ENCODE results near the gene USP51.

The USP51 gene

DNA sequence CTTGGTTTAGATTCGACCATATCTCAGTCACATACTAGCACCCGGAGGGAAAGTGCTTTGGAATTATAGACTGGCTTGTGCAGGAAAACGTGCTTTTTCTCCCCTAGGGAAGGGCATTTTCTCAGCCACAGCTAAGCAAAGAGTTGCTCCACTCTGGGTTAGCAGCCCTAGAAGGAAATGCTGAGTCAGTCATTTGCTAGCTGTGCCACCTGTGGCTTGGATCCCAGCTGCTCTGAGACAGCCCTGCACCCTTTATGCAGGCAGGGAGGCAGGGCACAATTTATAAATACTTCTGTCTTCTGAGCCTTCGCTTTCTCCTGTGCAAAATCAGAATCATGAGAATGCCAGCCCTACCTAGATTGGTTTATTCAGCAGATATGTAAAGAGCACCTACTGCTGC is 1.3 kb upstream of the USP51 start:
- no peak for DNase-seq (ENCODE audit: low read depth)
- H3K4me3 ChIP-seq (ENCODE audit: control insufficient read depth, low read depth, low read length), result no peak overlapping the region
- TF ChIP-seq, protein P1, sequence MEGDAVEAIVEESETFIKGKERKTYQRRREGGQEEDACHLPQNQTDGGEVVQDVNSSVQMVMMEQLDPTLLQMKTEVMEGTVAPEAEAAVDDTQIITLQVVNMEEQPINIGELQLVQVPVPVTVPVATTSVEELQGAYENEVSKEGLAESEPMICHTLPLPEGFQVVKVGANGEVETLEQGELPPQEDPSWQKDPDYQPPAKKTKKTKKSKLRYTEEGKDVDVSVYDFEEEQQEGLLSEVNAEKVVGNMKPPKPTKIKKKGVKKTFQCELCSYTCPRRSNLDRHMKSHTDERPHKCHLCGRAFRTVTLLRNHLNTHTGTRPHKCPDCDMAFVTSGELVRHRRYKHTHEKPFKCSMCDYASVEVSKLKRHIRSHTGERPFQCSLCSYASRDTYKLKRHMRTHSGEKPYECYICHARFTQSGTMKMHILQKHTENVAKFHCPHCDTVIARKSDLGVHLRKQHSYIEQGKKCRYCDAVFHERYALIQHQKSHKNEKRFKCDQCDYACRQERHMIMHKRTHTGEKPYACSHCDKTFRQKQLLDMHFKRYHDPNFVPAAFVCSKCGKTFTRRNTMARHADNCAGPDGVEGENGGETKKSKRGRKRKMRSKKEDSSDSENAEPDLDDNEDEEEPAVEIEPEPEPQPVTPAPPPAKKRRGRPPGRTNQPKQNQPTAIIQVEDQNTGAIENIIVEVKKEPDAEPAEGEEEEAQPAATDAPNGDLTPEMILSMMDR (conservative IDR thresholded peaks at IDR 0.05; ENCODE audit: control insufficient read depth, insufficient read depth, low read depth, low read length), result no peak

DNA sequence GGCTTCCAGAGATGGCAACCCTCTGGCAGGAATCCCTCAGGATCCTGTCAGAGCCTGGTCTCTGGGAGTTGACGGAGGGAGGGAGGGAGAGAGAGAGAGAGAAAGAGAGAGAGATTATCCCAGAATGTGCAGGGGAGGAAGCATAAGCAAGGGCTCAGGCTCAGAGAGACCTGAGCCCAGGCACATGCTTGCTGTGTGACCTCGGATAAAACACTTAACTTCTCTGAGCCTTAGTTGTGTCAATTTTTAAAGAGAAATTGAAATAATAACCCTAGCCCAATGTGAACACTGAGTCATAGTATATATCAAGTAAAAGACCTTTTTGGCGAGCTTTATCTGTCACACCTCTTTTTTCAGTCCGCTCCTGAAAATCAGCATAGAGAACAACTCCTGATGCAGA is 473 bp upstream of the USP51 start:
- H3K4me3 ChIP-seq (ENCODE audit: control insufficient read depth, low read depth, low read length), result peak overlapping the region; percentile 65
- TF ChIP-seq, protein P1 (conservative IDR thresholded peaks at IDR 0.05; ENCODE audit: control insufficient read depth, insufficient read depth, low read depth, low read length), result no peak
- DNase-seq (ENCODE audit: low read depth), result no peak

DNA sequence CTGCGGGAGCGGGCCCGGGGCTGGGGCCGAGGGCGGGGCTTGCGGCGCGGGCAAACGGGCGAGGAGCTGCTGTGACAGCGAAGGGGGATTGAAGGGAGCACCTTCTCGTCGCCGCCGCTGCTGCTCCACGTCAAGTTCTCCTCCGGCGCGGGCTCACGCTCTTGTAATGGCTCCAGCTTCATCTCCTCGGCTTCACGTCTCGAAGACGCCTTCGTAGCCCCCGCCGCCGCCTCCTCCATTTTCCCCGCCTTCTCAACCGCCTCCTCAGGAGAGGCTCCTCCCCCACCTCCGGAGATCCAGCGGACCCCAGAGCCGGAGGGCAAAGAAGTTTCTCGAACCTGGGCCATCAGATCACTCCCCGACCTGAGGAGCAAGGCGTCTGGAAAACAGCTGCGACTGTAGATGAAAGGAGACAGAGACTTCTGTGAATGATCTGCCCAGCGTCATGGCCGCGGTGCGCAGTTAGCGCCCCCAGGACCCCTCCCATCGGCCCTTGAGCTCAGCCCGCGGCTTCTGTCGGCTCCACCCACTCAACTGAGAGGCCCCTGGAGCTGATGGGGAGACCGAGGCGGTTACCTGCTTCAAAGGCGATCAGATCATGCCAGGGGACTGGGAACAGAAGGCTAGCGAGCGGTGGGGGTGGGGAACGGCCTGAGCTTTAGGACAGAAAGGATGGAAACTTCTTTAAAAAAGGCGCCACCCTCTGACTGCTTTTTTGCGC is 895 bp downstream of the USP51 start:
- peak overlapping the region; percentile 65 for H3K4me3 ChIP-seq (ENCODE audit: control insufficient read depth, low read depth, low read length)
- TF ChIP-seq, protein P1 (conservative IDR thresholded peaks at IDR 0.05; ENCODE audit: control insufficient read depth, insufficient read depth, low read depth, low read length), result no peak
- DNase-seq (ENCODE audit: low read depth), result peak; percentile 59

DNA sequence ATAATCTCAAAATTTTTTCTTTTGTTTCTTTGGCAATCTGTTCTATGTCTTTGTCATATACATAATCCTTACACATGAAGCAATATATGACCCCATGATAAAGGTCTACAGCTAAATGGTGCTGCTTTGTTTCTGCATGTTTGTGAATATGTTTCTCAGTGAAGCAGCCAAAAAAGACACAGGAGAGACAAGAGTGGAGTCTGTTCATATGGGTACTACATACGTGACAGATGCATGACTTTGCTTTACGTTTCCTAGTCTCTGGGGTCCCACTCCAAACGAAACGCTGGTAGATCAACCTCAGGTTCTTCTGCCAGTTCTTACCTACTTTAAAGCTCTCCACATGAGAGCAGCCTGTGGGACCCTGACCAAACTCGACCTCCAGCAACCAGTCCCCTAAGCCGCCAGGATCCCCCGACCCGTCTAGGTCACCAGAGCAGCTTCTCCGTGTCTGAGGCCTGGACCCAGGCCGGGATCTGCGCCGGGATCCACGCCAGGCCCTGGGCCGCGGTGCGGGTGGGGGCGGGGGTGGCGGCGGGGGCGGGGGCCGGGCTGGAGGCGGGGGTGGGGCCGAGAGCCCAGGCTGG is 1.5 kb downstream of the USP51 start:
- TF ChIP-seq, protein P1 (conservative IDR thresholded peaks at IDR 0.05; ENCODE audit: control insufficient read depth, insufficient read depth, low read depth, low read length), result no peak
- DNase-seq (ENCODE audit: low read depth), result no peak

DNA sequence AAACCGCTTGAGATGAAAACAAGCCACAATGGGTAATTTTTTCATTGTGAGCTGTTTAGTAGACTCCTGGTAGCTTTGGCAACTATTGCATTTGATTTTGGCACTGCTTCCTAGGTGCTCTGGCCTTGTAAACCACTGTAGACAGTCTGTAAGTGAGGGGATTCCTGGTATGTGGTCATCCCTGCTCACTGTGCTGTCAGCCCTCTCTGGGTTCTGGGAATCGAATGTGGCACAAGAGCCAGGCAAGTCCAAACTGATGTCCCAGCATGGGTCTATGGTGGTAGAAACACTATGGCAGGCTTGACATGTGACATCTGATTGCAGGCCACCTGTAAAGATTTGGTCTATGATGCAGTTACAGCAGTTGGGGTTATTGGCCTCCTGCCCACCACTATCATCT is 2.5 kb downstream of the USP51 start:
- no peak overlapping the region for H3K4me3 ChIP-seq (ENCODE audit: control insufficient read depth, low read depth, low read length)
- TF ChIP-seq, protein P1 (conservative IDR thresholded peaks at IDR 0.05; ENCODE audit: control insufficient read depth, insufficient read depth, low read depth, low read length), result no peak
- no peak for DNase-seq (ENCODE audit: low read depth)

More for the DNA sequence above, 1.5 kb downstream of the USP51 start:
- H3K4me3 ChIP-seq (ENCODE audit: control insufficient read depth, low read depth, low read length), result peak overlapping the region; percentile 15

DNA sequence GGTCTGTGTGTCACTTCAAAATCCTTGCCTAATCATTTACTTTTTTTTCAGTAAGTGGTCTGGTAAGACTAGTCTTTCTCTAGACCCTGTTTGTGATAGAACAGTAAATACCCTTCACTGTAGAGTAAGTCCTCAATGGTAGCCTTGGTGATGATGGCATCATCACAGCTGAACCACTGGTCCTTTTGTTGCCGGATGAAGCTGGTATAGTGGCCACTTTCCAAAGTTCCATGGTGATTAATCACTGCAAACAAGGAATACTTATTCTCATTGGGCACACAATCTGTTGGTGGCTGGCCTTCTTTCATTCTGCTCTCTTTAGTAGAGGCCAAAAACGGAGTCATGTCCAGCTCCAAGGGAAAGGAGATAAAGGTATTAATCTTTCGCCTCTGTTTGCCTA is 2.9 kb downstream of the USP51 start:
- no peak for DNase-seq (ENCODE audit: low read depth)
- no peak overlapping the region for H3K4me3 ChIP-seq (ENCODE audit: control insufficient read depth, low read depth, low read length)
- TF ChIP-seq, protein P1 (conservative IDR thresholded peaks at IDR 0.05; ENCODE audit: control insufficient read depth, insufficient read depth, low read depth, low read length), result no peak
